Tibial nerve (tissue), 4 donors: ENCODE results near the gene PRKCB. TPM values are rescaled to one million over a fixed set of nuclear protein-coding genes. Genes with fewer than 3 reads are reported as not detected.

ENCODE experiments used
- DNase-seq, 2 donors: peaks; one replicate each; pipeline ENCODE4 v3.0.0-alpha.2; 2019; ENCODE audit warnings: low spot score in 2 of 2
- H3K27ac ChIP-seq, 4 donors: fragments of 200-600 bp; sonication (generic) in 3 of 4; one replicate each; pipeline ENCODE4 v1.5.1; 2017 to 2019; ENCODE audit warnings: mild to moderate bottlenecking in 1 of 4
- H3K27me3 ChIP-seq, 2 donors: fragments of 200-600 bp; sonication (generic) in 1 of 2; one replicate each; pipeline versions ENCODE4 v1.5.1 to v1.6.0; 2017 to 2019
- H3K36me3 ChIP-seq, 3 donors: fragments of 200-600 bp; sonication (generic); one replicate each; pipeline ENCODE4 v1.5.1; 2018 to 2019
- H3K4me1 ChIP-seq, 4 donors: fragments of 200-600 bp; sonication (generic) in 3 of 4; one replicate each; pipeline ENCODE4 v1.5.1; 2017 to 2019
- H3K4me3 ChIP-seq, 4 donors: fragments of 200-600 bp; sonication (generic) in 3 of 4; one replicate each; pipeline ENCODE4 v1.5.1; 2017 to 2019; ENCODE audit warnings: mild to moderate bottlenecking in 1 of 4, moderate library complexity in 1 of 4
- H3K9me3 ChIP-seq, 4 donors: fragments of 200-600 bp; sonication (generic) in 3 of 4; one replicate each; pipeline ENCODE4 v1.5.1; 2017 to 2019
- CTCF ChIP-seq, 5 experiments: fragments of 200-600 bp in 3 of 5; fragments of 450-650 bp in 2 of 5; sonication (generic) in 3 of 5; IDR thresholded peaks; one replicate each; pipeline ENCODE4 v1.5.1; 2016 to 2019; ENCODE audit warnings: antibody characterized with exemption in 5 of 5, mild to moderate bottlenecking in 3 of 5, moderate library complexity in 2 of 5
- EP300 ChIP-seq, 2 donors: sonication (generic); formaldehyde crosslinking; IDR thresholded peaks; one replicate each; pipeline ENCODE4 v1.6.1; 2017; ENCODE audit warnings: antibody characterized with exemption in 2 of 2, mild to moderate bottlenecking in 1 of 2
- POLR2A ChIP-seq, 2 donors: fragments of 450-650 bp; IDR thresholded peaks; one replicate each; pipeline ENCODE4 v1.6.1; 2017; ENCODE audit warnings: antibody characterized with exemption in 2 of 2, mild to moderate bottlenecking in 2 of 2, moderate library complexity in 2 of 2
- WGBS, 2 donors: methylation state at CpG; one replicate each; pipeline ENCODE4 v1.1.5; 2018; 5-methylcytosine and 5-hydroxymethylcytosine counted together
- total RNA-seq, 4 donors: library from RNA; depleted of rRNA; stranded (reverse); fragments of >200 nt; gene quantifications; one replicate each; pipeline ENCODE4 v1.1.0, GENCODE V29; 2016

The PRKCB gene
- total RNA-seq, 4 donors from 2014 or later: 2.7 to 6.9 (median 4.3) TPM

- 63 to 70% methylated on average over 5 of the region's 5 CpGs for WGBS, 2 donors
Measured at GRCh38 chr16:23960081-23960885, 124.5 kb downstream of the PRKCB start.

GRCh38 chr16:23962001-23962400, 126.2 kb downstream of the PRKCB start:
- Histone ChIP-seq H3K4me1 (peaks cover 0 to 4% (median 0%) of the 10 kb centered on the region in 4 donors), H3K27ac (no peak overlapping the region), H3K27me3 (no peaks in the 10 kb centered on the region), H3K36me3 (no peaks in the 10 kb centered on the region), H3K4me3 (no peak overlapping the region), H3K9me3 (no peaks in the 10 kb centered on the region)
- 79% methylated on average over 5 of the region's 5 CpGs for WGBS, 2 donors
- DNase-seq: no peak
- no peak for TF ChIP-seq EP300 (IDR thresholded peaks at IDR 0.05)
- no peak for TF ChIP-seq POLR2A (IDR thresholded peaks at IDR 0.05)
- no peak for TF ChIP-seq CTCF (IDR thresholded peaks at IDR 0.05)

More at GRCh38 chr16:23960081-23960885, 124.5 kb downstream of the PRKCB start:
- Histone ChIP-seq H3K27ac (no peak overlapping the region), H3K27me3 (no peaks in the 10 kb centered on the region), H3K36me3 (no peaks in the 10 kb centered on the region), H3K4me1 (peaks cover 0 to 4% (median 0%) of the 10 kb centered on the region in 4 donors), H3K9me3 (no peaks in the 10 kb centered on the region), H3K4me3 (no peak overlapping the region)
- no peak for TF ChIP-seq POLR2A (IDR thresholded peaks at IDR 0.05)
- no peak for DNase-seq

GRCh38 chr16:23964136-23964535, 128.4 kb downstream of the PRKCB start:
- Histone ChIP-seq H3K4me1 (peaks cover 0 to 3% (median 0%) of the 10 kb centered on the region in 4 donors), H3K4me3 (no peak overlapping the region), H3K9me3 (no peaks in the 10 kb centered on the region), H3K36me3 (no peaks in the 10 kb centered on the region), H3K27ac (no peak overlapping the region), H3K27me3 (no peaks in the 10 kb centered on the region)
- 92 to 98% methylated on average over 3 of the region's 3 CpGs for WGBS, 2 donors
- DNase-seq: no peak
- TF ChIP-seq POLR2A (IDR thresholded peaks at IDR 0.05): no peak
- TF ChIP-seq CTCF (IDR thresholded peaks at IDR 0.05): no peak
- TF ChIP-seq EP300 (IDR thresholded peaks at IDR 0.05): no peak

- H3K4me1 ChIP-seq: no peaks in the 10 kb centered on the region
- H3K4me3 ChIP-seq: no peak overlapping the region
- no peak for TF ChIP-seq EP300 (IDR thresholded peaks at IDR 0.05)
- no peaks in the 10 kb centered on the region for H3K36me3 ChIP-seq
- DNase-seq: no peak
- WGBS, 2 donors: 84 to 85% methylated on average over 6 of the region's 6 CpGs
- no peak overlapping the region for H3K27ac ChIP-seq
- no peaks in the 10 kb centered on the region for H3K9me3 ChIP-seq
- no peaks in the 10 kb centered on the region for H3K27me3 ChIP-seq
Measured at GRCh38 chr16:23965137-23965733, 129.5 kb downstream of the PRKCB start.

GRCh38 chr16:23966597-23967394, 131.0 kb downstream of the PRKCB start:
- 35 to 42% methylated on average over 10 of the region's 10 CpGs for WGBS, 2 donors
- H3K36me3 ChIP-seq: no peaks in the 10 kb centered on the region
- H3K4me3 ChIP-seq: no peak overlapping the region
- H3K4me1 ChIP-seq: no peaks in the 10 kb centered on the region
- H3K27ac ChIP-seq: no peak overlapping the region
- no peak for DNase-seq
- no peak for TF ChIP-seq CTCF (IDR thresholded peaks at IDR 0.05)
- no peaks in the 10 kb centered on the region for H3K27me3 ChIP-seq
- no peaks in the 10 kb centered on the region for H3K9me3 ChIP-seq

- no peaks in the 10 kb centered on the region for H3K27me3 ChIP-seq
- 72 to 75% methylated on average over 6 of the region's 6 CpGs for WGBS, 2 donors
Measured at GRCh38 chr16:23967775-23968174, 132.0 kb downstream of the PRKCB start.

More at GRCh38 chr16:23967775-23968174, 132.0 kb downstream of the PRKCB start:
- TF ChIP-seq EP300 (IDR thresholded peaks at IDR 0.05): no peak
- TF ChIP-seq POLR2A (IDR thresholded peaks at IDR 0.05): no peak
- Histone ChIP-seq H3K9me3 (no peaks in the 10 kb centered on the region), H3K4me3 (no peak overlapping the region), H3K36me3 (no peaks in the 10 kb centered on the region), H3K27ac (no peak overlapping the region), H3K4me1 (no peaks in the 10 kb centered on the region)
- DNase-seq: no peak
